ENCODE measurements around the gene RHEB.

RHEB gene

GRCh38 chr7:151504715-151505326 is 14.9 kb downstream of the RHEB start:
- DNase-seq (ENCODE audit: low read depth in 2 of 2): no peak

- DNase-seq (ENCODE audit: low read depth in 2 of 2): no peak
These were observed 15.6 kb downstream of the RHEB start for GRCh38 chr7:151503902-151504714.

GRCh38 chr7:151501676-151502075 is 18.0 kb downstream of the RHEB start:
- no peak for DNase-seq (ENCODE audit: low read depth in 2 of 2)

- no peak for DNase-seq (ENCODE audit: low read depth in 2 of 2)
These were observed 21.2 kb downstream of the RHEB start for GRCh38 chr7:151498495-151498894.

GRCh38 chr7:151497306-151497871 is 22.3 kb downstream of the RHEB start:
- DNase-seq (ENCODE audit: low read depth in 2 of 2): no peak

- DNase-seq (ENCODE audit: low read depth in 2 of 2): no peak
These were observed 24.3 kb downstream of the RHEB start for GRCh38 chr7:151495360-151495759.

GRCh38 chr7:151494298-151495284 is 25.1 kb downstream of the RHEB start:
- DNase-seq (ENCODE audit: low read depth in 2 of 2): no peak

- DNase-seq (ENCODE audit: low read depth in 2 of 2): no peak
These were observed 26.6 kb downstream of the RHEB start for GRCh38 chr7:151493083-151493482.

GRCh38 chr7:151491859-151492258 is 27.8 kb downstream of the RHEB start:
- DNase-seq (ENCODE audit: low read depth in 2 of 2): no peak

- DNase-seq (ENCODE audit: low read depth in 2 of 2): no peak
These were observed 29.1 kb downstream of the RHEB start for GRCh38 chr7:151490456-151491105.

- no peak for DNase-seq (ENCODE audit: low read depth in 2 of 2)
These were observed 30.2 kb downstream of the RHEB start for GRCh38 chr7:151489498-151489897.

GRCh38 chr7:151488096-151488495 is 31.6 kb downstream of the RHEB start:
- DNase-seq (ENCODE audit: low read depth in 2 of 2): no peak

- no peak for DNase-seq (ENCODE audit: low read depth in 2 of 2)
These were observed 32.5 kb downstream of the RHEB start for GRCh38 chr7:151487228-151487627.

- no peak for DNase-seq (ENCODE audit: low read depth in 2 of 2)
These were observed 33.6 kb downstream of the RHEB start for GRCh38 chr7:151486074-151486473.

- no peak for DNase-seq (ENCODE audit: low read depth in 2 of 2)
These were observed 34.6 kb downstream of the RHEB start for GRCh38 chr7:151484971-151485707.

GRCh38 chr7:151483711-151483983 is 36.0 kb downstream of the RHEB start:
- DNase-seq (ENCODE audit: low read depth in 2 of 2): no peak

- DNase-seq (ENCODE audit: low read depth in 2 of 2): no peak
These were observed 36.6 kb downstream of the RHEB start for GRCh38 chr7:151482883-151483710.

- no peak for DNase-seq (ENCODE audit: low read depth in 2 of 2)
These were observed 37.8 kb downstream of the RHEB start for GRCh38 chr7:151481650-151482505.

GRCh38 chr7:151477867-151478266 is 41.8 kb downstream of the RHEB start:
- DNase-seq (ENCODE audit: low read depth in 2 of 2): no peak
